NOMO-1 treated with dmso at 0.1 percent for 144 hours (cell line): ENCODE measurements around the gene ASCL2.

Experiments
- DNase-seq: peaks from one replicate; lab custom pipeline; 2025; ENCODE audit not compliant: unreplicated experiment; lab: John Stamatoyannopoulos, UW

Gene ASCL2, protein sequence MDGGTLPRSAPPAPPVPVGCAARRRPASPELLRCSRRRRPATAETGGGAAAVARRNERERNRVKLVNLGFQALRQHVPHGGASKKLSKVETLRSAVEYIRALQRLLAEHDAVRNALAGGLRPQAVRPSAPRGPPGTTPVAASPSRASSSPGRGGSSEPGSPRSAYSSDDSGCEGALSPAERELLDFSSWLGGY

DNA sequence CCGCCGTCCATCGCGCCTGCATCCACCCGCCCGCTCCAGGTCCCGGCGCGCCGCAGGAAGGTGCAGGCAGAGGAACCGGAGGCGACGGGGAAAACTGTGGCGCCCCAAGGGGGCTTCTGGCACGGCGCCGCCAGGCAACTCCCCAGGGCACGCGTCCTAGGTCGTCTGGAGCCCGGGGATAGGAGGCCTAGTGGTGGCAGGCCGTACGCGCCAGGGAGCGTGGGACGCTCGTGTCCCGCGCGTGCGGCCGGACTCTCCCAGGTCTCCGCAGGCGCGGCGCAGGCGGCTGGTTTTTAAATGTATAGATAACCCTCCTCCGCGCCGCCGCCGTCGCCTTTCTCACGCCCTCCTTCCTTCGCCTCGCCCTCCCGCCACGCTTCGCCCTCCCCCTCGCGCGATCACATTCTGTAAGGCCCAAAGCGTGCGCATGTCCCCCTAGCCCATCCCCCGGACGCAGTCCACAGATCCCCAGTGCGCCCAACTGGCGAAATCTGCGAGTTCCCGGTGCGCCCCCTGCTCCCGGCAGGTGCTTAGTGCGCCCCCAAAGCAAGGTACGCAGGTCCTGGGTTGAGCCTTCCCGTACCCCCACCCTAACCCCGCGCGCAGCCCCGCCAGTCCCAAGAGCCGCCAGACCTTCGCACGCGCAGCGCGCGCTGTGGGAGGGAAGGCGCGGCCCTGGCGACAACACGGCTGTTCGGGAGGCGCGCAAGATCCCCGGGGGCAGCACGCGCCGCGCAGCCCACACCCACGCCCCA lies at the start of gene ASCL2:
Gene ASCL2 (minus strand): TSS at position 267 of the 755 bp plus-strand sequence. CDS start 256 bp downstream, at position 11.
- DNase-seq, result no peak

DNA sequence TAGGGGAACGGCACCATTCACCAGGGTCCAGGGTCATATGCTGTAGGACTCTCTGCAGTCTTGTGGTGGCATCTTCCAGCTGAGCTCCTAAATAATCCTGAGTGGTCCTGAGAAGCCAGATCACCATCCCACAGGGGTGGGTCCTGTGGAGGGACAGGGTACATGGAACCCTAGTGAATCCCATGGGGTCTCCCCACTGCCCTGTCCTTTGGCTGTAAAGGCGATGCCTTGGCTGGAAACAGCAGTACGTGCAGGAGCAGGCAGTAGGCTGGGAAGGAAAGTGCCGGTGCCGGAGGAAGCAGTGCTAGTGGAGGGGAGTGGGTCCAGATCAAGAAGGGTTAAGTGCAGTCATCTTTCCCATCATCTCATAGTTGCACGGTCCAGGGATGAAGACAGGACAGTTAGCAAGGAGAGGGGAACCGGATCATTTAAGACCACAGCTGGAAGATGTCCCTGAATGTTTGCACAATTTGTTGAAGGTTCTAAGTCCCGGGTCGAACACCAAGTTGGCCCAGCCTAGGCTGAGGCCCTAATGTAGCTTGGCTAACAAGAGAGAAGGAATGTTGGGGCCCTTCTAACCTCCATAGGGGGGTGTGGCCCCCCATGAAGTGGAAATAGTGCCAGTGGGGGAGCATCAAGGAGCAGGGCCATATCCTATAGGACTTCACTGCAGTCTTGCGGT lies 49.5 kb upstream of the ASCL2 start:
- DNase-seq, result no peak

DNA sequence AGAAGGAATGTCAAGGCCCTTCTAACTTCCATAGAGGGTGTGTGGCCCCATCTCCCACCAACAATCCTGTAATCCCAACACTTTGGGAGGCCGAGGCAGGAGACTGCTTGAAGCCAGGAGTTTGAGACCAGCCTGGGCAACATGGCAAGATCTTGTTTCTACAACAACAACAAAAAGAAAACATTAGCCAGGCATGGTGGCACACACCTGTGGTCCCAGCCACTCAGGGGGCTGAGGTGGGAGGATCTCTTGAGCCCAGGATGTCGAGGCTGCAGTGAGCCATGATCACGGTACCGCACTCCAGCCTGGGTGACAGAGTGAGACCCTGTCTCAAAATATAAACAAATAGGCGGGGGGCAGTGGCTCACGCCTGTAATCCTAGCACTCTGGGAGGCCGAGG lies 48.3 kb upstream of the ASCL2 start:
- DNase-seq, result no peak

DNA sequence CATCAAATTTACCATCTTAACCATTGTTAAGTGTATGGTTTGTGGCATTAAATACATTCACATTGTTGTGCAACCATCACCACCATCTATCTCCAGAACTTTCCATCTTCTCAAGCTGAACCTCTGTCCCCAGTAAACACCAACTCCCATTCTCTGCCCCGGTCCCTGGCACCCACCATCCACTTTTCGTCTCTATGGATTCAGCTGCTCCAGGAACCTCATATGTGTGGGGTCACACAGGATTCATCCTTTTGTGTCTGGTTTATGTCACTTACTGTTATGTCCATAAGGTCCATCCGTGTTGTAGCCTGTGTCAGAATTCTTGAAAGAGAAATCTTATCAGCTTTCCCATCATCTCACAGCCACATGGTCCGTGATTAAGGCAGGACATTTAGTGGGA lies 47.7 kb upstream of the ASCL2 start:
- DNase-seq, result no peak

DNA sequence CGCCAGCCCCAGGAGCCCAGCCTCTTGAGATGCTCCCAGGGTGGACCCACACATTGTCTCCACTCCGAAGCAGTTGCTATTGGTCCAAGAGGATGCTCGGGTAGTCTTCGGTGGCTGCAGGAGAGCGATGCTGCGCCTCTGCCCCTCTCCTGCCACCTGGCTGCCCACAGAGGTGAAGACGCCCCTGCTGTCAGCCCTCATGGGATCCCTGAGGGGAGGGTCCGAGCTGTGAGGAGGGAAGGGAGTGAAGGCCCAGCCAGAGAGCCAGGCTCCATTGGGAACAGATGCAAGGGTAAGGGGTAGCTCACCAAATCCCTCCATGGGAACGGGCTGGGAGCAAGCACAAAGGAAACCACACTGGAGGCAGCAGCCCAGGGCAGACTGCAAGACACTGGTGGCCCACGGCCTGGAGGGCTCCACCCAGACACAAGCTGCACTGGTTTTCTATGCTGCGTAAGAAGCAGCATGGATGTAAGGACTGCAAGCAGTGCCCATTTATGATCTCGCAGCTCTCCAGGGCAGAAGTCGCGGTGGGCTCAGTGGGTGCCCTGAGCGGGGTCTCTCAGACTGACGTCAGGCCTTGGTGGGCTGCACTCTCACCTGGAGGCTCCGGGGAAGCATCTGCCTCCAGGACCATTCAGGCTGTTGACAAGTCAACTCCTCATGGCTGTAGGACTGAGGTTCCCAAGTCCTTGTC lies 47.1 kb upstream of the ASCL2 start:
- no peak for DNase-seq

DNA sequence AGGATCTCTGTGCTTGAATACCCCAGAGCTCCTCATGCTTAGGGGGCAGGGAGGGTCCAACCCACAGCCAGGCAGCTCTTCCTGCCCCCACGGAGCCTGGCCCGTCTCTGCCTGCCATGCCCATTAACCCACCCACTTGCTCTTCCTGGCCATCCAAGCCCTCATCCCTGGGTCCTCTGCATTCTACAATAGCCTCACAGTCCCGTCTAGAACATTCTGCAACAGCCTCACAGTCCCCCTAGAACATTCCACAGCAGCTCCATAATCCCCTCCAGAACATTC lies 46.5 kb upstream of the ASCL2 start:
- DNase-seq, result no peak

DNA sequence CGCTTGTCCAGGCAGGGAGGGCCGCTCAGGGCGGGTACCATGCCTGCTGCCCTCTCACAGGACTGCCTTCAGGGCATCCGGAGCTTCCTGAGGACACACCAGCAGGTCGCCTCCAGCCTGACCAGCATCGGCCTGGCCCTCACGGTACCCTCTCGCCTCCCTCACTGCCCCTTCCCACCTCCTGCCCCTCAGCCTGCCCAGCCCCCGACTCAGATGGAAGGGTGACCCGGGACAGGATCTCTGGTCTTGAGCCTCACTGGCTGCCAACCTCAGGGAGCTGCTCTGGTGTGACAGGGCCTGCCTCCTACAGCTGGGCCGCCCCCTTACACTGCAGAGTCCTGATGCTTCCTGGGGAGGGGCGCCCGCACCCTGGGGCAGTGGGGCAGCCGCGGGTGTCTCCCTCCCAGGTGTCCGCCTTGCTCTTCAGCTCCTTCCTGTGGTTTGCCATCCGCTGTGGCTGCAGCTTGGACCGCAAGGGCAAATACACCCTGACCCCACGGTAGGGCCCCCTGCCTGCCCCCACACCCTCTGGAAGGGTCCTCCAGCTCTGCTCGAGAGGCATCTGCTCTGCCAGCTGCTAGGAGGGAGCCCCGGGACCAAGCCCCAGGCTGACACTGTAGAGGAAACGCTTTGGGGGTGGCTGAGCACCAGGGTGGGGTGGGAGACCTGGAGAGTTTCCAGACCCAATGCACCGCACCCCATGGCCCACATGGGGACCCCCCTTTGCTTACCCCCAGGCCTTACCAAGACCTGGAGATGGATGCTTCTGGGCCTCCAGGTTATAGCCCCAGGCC lies 46.0 kb upstream of the ASCL2 start:
- no peak for DNase-seq

DNA sequence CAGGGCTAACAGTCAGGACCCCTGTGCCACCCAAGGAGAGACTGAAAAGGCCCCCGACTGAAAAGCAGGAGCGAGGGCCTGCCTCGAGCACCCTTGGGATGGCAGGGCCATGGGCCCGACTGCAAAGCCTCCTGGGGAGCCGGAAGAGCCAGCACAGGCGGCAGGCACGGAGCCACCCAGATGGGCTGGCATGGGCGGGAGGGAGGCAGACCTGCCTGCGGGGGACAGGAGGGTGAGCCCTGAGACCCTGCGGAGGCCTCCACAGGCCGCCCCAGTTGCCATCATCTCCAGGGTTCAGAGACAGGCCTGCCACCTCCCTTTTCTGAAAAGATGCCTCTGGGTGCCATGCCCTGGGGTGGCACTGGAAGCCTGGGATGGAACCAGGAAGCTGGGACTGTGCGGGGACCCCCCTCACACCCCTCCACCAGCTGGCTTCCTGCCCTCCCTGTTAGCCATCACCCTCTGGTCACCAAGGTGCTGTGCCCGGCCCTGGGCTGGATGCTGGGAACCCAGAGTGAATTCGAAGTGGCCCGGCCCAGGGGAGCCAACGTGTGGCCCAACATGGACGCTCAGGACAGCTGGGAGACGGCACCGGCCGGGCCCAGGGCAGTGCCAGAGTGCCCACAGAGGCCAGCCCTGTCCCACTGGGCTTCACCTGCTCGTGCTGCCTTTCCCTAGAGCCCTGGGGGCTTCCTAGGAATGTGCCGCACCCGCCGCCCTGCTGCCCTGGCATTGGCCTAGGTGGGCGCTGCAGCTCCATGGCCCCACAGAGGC lies 45.2 kb upstream of the ASCL2 start:
- no peak for DNase-seq

DNA sequence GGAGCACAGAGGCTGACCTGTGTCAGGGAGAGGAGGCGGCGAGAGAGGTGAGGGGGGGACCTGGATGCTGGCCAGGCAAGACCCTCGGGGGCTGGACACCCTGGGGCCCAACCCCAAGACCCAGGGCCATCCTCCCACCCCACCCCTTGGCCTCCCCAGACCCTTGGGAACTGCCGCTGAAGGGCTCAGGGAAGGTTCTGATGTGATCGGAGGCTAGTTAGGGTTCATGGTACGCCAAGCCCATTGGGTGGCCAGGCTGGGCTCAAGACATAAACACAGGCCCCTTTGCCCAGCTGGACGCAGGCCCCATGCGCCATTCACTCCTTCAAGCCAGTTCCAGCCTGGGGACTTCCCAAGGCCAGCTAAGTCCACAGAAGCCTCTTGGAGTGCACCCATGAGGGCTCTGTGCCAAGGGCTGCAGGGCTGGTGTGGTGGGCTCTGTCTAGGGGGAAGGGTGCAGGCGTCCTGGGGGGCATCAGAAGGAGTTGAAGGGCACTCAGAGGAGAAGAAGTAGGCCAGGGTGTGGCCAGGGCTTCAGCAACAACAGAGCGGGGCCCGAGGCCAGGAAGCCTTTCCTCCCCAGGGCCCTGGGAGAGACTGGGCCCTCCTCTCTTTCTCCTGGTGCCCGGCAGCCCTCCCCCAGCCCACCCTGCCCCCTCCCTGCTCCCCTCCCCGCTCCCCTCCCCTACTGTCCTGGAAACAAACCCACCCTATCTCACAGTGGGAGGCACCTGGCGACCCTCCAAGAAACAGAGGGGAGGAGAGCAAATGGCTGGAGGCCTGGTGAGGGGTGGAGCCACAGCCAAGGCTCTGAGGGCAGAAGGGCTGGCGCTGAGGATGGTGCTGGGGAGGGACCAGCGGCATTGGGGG lies 44.4 kb upstream of the ASCL2 start:
- DNase-seq, result no peak

DNA sequence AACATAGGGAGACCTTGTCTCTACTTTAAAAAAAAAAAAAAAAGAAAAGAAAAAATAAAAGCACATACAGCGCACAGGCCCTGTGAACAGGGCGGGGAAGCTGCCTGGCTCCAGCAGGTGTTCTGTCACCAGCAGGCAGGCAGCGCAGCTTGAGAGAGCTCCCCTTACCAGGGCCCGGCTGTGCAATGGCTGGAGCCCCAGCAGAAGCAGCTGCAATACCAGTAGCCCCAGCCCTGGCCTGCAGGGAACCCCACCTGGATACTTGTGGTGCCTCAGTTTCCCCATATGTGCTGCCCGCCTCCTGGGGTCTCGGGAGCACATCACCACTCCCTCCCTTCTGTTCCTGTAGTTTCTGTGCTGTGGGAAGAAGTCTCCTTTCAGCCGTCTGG lies 43.7 kb upstream of the ASCL2 start:
- no peak for DNase-seq

DNA sequence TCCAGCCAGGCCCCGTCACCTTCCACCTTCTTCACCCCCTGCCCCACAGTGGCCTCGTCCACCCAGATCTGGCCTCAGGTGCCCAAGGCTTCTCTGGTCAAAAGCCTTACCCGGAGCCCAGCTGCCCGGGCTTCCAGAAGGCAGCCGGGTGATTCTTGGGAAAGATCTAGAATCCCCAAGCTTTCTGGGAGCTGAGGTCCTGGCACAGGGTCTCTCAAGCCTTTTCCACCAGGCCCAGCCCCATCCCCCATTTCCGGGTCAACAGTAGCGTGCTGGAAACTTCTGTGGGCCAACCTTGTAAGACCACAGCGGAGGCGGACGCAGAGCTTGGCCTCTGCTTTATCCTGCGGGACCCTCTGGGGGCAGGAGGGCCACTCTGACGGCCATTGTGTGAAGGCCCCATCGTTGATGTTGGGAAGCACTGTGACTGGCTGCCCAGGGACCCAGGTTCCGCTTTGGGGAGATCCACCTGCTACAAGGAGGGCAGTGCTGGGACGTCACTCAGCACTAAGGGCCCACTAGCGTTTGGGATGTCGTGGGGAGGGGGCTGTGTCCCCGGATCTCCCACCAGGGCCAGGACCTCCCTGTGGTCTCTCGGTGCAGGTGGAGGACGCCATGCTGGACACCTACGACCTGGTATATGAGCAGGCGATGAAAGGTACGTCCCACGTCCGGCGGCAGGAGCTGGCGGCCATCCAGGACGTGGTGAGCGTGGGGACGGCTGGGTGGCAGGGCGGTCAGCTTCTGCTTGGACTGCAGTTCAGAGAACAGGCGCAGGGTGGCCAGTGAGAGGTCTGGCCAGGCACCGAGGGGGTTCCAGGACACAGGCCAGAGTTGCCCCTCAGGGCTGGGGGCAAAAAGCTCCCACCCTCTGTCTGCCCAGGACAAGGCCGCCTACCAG lies 42.9 kb upstream of the ASCL2 start:
- DNase-seq, result no peak

DNA sequence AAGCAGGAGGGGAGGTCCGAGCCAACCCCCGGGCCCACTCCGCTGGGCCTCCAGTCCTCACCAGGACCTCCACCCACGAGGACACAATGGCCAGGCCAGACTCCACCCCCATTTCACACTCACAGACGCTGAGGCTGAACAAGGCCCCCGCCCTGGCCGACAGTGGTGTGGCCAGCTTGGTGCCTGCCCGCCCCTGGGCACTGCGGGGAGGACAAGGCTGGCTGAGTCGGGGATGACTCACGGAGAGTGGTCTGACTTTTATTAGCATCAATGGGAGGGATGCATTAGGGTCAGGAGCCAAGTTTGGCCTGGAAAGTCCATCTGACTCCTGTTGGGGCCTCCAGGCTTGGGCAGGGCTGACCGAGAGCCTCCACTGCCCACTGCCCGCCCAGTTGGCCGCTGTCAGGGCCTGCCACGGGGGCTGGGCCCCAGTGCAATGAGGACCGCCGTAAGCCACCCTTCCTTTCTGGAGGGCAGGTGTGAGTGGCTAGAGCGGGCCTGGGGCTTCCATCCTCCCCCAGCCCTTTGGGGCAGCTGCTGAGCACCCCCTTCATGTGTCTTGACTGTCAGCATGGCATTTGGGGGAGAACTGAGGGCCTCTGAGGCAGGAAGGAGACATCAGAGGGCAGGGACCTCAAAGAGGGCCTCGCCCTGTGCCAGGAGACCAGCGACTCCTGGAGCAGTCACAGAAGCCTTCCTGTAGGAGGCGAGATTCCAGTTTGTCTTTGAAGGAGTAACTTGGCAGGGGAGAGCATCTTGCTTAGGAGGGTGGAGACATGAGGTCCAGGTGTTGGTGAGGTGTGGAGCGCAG lies 42.0 kb upstream of the ASCL2 start:
- no peak for DNase-seq

DNA sequence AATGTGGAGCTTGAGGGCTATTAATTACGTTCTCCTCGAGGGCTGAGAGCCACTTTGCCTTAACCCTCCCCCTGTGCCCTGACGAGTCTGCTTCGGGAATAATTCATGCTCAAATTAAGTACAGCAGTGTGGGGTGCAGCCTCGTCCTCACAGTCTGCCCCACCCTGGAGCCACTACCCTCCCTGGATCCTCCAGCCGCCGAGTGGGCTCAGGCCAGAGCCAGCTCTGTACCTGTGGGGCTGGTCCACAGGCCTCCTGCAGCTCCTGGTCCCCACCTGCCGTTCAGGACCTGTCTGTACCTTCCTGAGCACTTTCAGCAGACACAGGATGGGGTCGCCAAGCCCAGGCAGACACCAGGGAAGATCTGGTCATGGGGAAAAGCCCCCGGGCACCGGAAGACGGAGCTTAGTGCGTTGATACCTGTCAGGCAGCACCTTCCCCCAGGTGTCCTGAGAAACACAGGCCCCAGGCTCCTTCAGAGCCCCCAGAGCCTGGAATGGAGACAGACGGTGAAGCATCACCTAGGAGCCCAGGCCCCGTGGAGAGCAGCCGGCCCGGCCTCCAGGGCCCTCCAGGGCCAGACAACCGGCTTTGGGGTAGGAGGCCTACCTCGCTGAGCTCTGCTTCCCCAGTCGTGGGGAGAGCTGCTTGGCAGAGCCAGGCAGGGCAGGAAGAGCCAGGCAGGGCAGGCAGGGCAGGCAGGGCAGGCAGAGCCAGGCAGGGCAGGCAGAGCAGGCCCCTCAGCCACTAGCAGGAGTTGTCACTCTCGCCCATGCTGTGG lies 41.2 kb upstream of the ASCL2 start:
- DNase-seq, result no peak

DNA sequence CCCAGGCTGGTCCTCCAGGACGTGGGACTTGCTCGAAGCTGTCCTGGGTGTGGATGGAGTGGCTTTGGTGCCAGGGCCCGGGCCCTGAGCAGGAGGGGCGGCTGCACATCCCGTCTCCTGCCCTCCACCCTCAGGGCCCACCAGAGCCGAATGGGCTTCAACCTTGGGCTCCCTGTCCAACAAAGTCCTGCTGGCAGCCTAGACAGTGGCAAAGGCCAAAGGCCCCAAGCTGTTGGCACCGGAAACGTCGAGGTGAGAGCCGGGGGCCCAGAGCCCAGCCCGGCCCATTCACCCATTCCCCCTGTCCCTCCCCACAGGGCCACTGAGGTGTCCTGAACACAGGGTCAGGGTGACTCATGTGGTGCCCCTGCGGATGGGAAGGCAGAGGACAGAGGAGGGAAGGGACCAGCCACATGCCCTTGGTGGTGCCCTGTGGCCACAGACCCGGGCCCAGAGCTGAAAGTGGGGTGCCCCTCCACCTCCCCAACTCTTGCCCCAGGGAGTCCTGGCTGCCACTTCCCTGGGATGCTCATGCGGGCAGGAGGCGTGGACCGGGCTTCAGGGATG lies 40.5 kb upstream of the ASCL2 start:
- DNase-seq, result no peak

DNA sequence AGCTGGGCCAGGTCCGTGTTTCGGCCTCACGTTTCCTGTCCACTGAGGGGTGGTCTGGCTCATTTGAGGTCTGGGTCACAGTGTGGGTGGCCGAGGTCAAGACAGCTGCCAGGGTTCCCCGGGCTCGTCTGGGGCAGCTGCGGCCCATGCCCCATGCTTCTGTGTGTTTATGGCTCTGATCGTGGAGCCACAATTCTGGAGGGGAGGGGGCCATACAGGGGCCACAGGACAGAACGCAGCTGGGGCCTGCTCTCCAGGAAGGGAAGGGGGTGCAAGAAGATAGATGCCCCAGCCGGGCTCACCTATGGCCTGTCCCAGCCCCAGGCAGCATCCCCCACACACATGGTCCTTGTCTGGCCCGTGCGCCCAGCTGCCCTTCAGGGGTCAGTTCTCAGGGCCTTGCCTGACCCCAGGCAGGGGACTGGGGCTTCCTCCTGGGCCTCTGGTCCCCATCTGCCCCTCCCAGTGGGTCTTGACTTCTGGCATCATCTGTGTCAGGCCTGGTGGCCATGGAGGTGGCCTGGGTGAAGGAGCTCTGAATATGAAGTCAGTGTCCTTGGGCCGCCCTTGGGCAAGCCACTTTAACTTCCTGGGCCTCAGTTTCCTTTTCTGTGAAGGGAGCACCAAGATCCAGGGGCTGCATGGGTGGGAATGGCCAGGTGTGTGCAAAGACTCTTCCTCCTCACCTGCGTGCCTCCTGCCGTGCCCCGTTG lies 39.8 kb upstream of the ASCL2 start:
- no peak for DNase-seq
